Upper lobe of left lung (tissue), 6 donors: ENCODE data around the gene AKIRIN1. TPM values are rescaled to one million over a fixed set of nuclear protein-coding genes. Genes with fewer than 3 reads are reported as not detected.
"Not testable (repeated sequence)": the region's sequence is repeated elsewhere in the genome, so short reads cannot be mapped to it uniquely, and the experiment has no call there.

Source experiments
- ATAC-seq, 2 donors: fragments of 200-7000 bp; cut with Tn5 transposase; one replicate each; pipeline ENCODE4 v1.9.1; 2022; ENCODE audit warnings: mild to moderate bottlenecking in 2 of 2, moderate library complexity in 2 of 2; ENCODE audit not compliant: low FRiP score in 2 of 2
- DNase-seq, 2 donors: peaks; one replicate each; pipeline ENCODE4 v3.0.0-alpha.2; 2019 to 2020
- H3K27ac ChIP-seq, 4 donors: fragments of 200-600 bp; sonication (generic); one replicate each; pipeline ENCODE4 v1.5.1; 2016 to 2019
- H3K27me3 ChIP-seq, 4 donors: fragments of 200-600 bp; sonication (generic); one replicate each; pipeline ENCODE4 v1.5.1; 2017 to 2019
- H3K36me3 ChIP-seq, 4 donors: fragments of 200-600 bp; sonication (generic); one replicate each; pipeline ENCODE4 v1.5.1; 2016 to 2019
- H3K4me1 ChIP-seq, 4 donors: fragments of 200-600 bp; sonication (generic); one replicate each; pipeline ENCODE4 v1.5.1; 2018 to 2019
- H3K4me3 ChIP-seq, 4 donors: fragments of 200-600 bp; sonication (generic); one replicate each; pipeline ENCODE4 v1.5.1; 2017 to 2019; ENCODE audit warnings: mild to moderate bottlenecking in 2 of 4, moderate library complexity in 1 of 4
- H3K9me3 ChIP-seq, 4 donors: fragments of 200-600 bp; sonication (generic); one replicate each; pipeline ENCODE4 v1.5.1; 2018 to 2019
- CTCF ChIP-seq, 6 experiments: fragments of 450-650 bp in 4 of 6; fragments of 200-600 bp in 2 of 6; sonication (generic) in 2 of 6; IDR thresholded peaks; one replicate each; pipeline ENCODE4 v1.5.1; 2016 to 2019; ENCODE audit warnings: antibody characterized with exemption in 6 of 6
- EP300 ChIP-seq, 4 donors: sonication (generic); formaldehyde crosslinking; IDR thresholded peaks; one replicate each; pipeline ENCODE4 v1.5.1; 2017; ENCODE audit warnings: antibody characterized with exemption in 4 of 4, control low read depth in 2 of 4
- POLR2A ChIP-seq, 4 donors: fragments of 450-650 bp; IDR thresholded peaks; one replicate each; pipeline ENCODE4 v1.5.1; 2016 to 2017; ENCODE audit warnings: antibody characterized with exemption in 4 of 4, mild to moderate bottlenecking in 2 of 4
- POLR2AphosphoS5 ChIP-seq, 2 donors: sonication (generic); formaldehyde crosslinking; IDR thresholded peaks; one replicate each; pipeline ENCODE4 v1.5.1; 2017; ENCODE audit warnings: antibody characterized with exemption in 2 of 2
- WGBS, 2 donors: methylation state at CpG; one replicate each; pipeline ENCODE4 v1.1.5; 2017 to 2018; 5-methylcytosine and 5-hydroxymethylcytosine counted together
- total RNA-seq, 6 donors: library from RNA; depleted of rRNA in 4 of 6; stranded (reverse); fragments of >200 nt in 4 of 6; gene quantifications; one replicate each; pipeline versions ENCODE4 v1.1.0 to v1.2.1, GENCODE V29; 2016 to 2021
- donor health status: DM: no; HTN: no; CAD: no; lungs with moderate emphysema.
- donor health status: DM: no; HTN: yes; CAD: no; lungs with severe emphysema.

The AKIRIN1 gene
- total RNA-seq, 6 donors from 2014 or later: 10.5 to 50.6 (median 37.8) TPM

GRCh38 chr1:38964140-38964548 lies 26.9 kb upstream of the AKIRIN1 start:
- H3K36me3 ChIP-seq: no peaks in the 10 kb centered on the region
- H3K9me3 ChIP-seq: no peaks in the 10 kb centered on the region
- ATAC-seq: peak in 1 of 2 donors; percentile 37
- TF ChIP-seq CTCF (IDR thresholded peaks at IDR 0.05) (peak in 1 of 6 experiments; percentile 18), EP300 (IDR thresholded peaks at IDR 0.05) (no peak)
- H3K27ac ChIP-seq: no peak overlapping the region
- no peak for DNase-seq
- no peaks in the 10 kb centered on the region for H3K4me1 ChIP-seq
- WGBS, 2 donors: 68% methylated on average over 3 of the region's 3 CpGs
- H3K4me3 ChIP-seq: no peak overlapping the region
- H3K27me3 ChIP-seq: no peaks in the 10 kb centered on the region

- DNase-seq, H3K4me1 ChIP-seq, H3K36me3 ChIP-seq, H3K27me3 ChIP-seq, H3K27ac ChIP-seq, H3K9me3 ChIP-seq, H3K4me3 ChIP-seq, ATAC-seq: not testable (repeated sequence)
- WGBS, 2 donors: 55 to 65% methylated on average over 6 of the region's 6 CpGs
Observed at GRCh38 chr1:38973145-38973544, 17.9 kb upstream of the AKIRIN1 start.

GRCh38 chr1:38973659-38974437 lies 17.2 kb upstream of the AKIRIN1 start:
- 80 to 82% methylated on average over 13 of the region's 13 CpGs for WGBS, 2 donors
- no peak for DNase-seq
- peaks cover 0 to 10% (median 7%) of the 10 kb centered on the region in 4 donors for H3K9me3 ChIP-seq
- no peak for TF ChIP-seq EP300 (IDR thresholded peaks at IDR 0.05)
- no peak overlapping the region for H3K27ac ChIP-seq
- H3K4me3 ChIP-seq: no peak overlapping the region
- H3K27me3 ChIP-seq: no peaks in the 10 kb centered on the region
- H3K36me3 ChIP-seq: no peaks in the 10 kb centered on the region
- no peak for ATAC-seq
- no peaks in the 10 kb centered on the region for H3K4me1 ChIP-seq

GRCh38 chr1:38977399-38978244 lies 13.5 kb upstream of the AKIRIN1 start:
- not testable (repeated sequence) for H3K4me1 ChIP-seq
- WGBS, 2 donors: 88 to 89% methylated on average over 12 of the region's 12 CpGs

GRCh38 chr1:38978245-38978542 lies 12.9 kb upstream of the AKIRIN1 start:
- H3K4me3 ChIP-seq, DNase-seq, ATAC-seq, H3K4me1 ChIP-seq, H3K36me3 ChIP-seq, H3K27ac ChIP-seq, H3K27me3 ChIP-seq: not testable (repeated sequence)
- WGBS, 2 donors: 90 to 94% methylated on average over 6 of the region's 6 CpGs
- peaks cover 0 to 10% (median 7%) of the 10 kb centered on the region in 4 donors for H3K9me3 ChIP-seq

More at GRCh38 chr1:38977399-38978244, 13.5 kb upstream of the AKIRIN1 start:
- not testable (repeated sequence) for H3K36me3 ChIP-seq, H3K27ac ChIP-seq, H3K4me3 ChIP-seq, ATAC-seq, DNase-seq, H3K27me3 ChIP-seq
- peaks cover 0 to 10% (median 7%) of the 10 kb centered on the region in 4 donors for H3K9me3 ChIP-seq

- H3K27me3 ChIP-seq, DNase-seq, H3K4me3 ChIP-seq, H3K27ac ChIP-seq, ATAC-seq, H3K4me1 ChIP-seq, H3K36me3 ChIP-seq: not testable (repeated sequence)
- WGBS, 2 donors: 35 to 43% methylated on average over 1 of the region's 1 CpG
- H3K9me3 ChIP-seq: peaks cover 0 to 10% (median 7%) of the 10 kb centered on the region in 4 donors
Observed at GRCh38 chr1:38979380-38979779, 11.7 kb upstream of the AKIRIN1 start.

GRCh38 chr1:38989979-38990378 lies 1.1 kb upstream of the AKIRIN1 start:
- TF ChIP-seq POLR2AphosphoS5 (IDR thresholded peaks at IDR 0.05): no peak
- no peak for TF ChIP-seq POLR2A (IDR thresholded peaks at IDR 0.05)
- no peak for TF ChIP-seq EP300 (IDR thresholded peaks at IDR 0.05)
- TF ChIP-seq CTCF (IDR thresholded peaks at IDR 0.05): no peak
- no peak for ATAC-seq

More at GRCh38 chr1:38989979-38990378, 1.1 kb upstream of the AKIRIN1 start:
- Histone ChIP-seq H3K4me3 (peak overlapping the region in 1 of 4 donors; percentile 91), H3K9me3 (no peaks in the 10 kb centered on the region), H3K27me3 (no peaks in the 10 kb centered on the region), H3K27ac (peak overlapping the region in 2 of 4 donors; percentile 93 to 98), H3K4me1 (peaks cover 19 to 28% (median 20%) of the 10 kb centered on the region in 4 donors), H3K36me3 (peaks cover 0 to 3% (median 1%) of the 10 kb centered on the region in 4 donors)
- DNase-seq: no peak
- 39 to 71% methylated on average over 2 of the region's 2 CpGs for WGBS, 2 donors
